NCI-H187 (cell line): ENCODE measurements around the gene MINAR1.

Experiments
- DNase-seq, 2 experiments: peaks; one replicate each; lab custom pipeline; 2025; lab: John Stamatoyannopoulos, UW

Gene MINAR1

GRCh38 chr15:79463043-79463780, 31.1 kb downstream of the MINAR1 start:
- DNase-seq, result no peak

GRCh38 chr15:79463781-79464270, 31.7 kb downstream of the MINAR1 start:
- no peak for DNase-seq

- DNase-seq, result no peak
These were observed 34.4 kb downstream of the MINAR1 start for GRCh38 chr15:79466488-79466887.

DNA sequence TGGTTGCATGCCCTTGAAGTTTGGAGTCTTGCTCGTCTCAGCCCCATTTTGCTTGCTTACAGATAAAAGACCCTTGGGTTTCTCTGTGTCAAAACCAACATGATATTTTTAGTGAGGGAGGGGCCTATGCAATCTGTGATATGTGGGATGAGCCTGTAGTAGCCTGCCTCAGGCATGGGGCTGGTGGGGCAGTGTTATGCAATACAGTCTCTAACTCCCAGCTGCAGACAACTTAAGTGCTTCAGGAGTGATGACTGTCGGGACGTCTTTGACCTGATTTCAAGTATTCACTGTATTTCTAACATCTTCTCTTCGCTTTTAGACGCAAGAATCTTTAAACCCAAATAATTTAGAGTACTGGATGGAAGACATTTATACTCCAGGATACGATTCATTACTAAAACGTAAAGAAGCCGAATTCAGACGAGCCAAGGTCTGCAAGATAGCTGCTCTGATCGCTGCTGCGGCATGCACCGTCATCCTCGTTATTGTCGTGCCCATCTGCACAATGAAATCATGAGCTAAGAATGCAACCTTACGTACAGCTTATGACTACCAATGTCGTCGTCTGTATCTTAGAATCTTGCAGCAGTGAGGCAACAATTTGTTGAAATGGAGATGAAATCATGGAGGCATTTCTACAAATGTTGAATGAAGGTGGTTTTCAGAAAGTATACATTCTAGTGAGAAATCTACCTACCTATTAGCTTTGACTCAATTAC, 35.9 kb downstream of the MINAR1 start:
- DNase-seq, result no peak

GRCh38 chr15:79472446-79472845, 40.3 kb downstream of the MINAR1 start:
- DNase-seq, result no peak

DNA sequence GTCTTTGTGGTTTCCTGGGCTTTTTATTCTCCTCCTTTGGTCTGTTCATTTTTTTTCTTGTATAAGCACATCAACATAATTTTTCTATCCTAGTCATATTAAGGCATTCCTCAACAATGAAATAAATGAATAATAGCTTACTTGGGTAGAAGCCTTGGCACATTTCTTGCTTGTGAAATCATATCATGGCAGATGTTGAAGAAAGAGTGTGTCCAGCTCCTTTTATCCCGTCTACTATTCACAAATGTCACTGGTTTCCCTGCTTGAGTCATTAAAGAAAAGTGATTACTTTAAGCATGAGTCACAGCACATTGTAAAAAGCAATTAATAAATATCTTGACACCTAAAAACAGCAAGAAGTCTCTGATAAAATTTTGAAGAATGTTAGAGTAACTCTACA, 42.1 kb downstream of the MINAR1 start:
- DNase-seq, result no peak

DNA sequence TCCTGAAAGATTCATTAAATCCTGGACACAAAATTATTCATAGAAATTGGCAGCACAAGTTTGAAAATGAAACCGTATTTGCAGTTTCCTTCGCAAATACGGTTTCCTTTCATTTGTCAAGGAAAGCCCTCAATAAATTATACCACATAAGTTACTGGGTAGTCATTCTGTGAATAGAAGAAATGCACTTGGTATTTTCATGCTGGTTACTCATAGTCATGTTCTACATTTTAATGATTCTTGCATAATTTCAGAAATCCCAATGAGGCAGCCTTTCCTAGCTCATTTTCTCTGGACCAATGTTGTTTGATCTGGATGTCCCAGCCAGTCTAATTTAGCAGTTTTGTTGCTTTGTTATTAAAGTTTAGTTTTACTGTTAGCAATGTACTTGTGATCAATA, 43.2 kb downstream of the MINAR1 start:
- DNase-seq, result no peak

DNA sequence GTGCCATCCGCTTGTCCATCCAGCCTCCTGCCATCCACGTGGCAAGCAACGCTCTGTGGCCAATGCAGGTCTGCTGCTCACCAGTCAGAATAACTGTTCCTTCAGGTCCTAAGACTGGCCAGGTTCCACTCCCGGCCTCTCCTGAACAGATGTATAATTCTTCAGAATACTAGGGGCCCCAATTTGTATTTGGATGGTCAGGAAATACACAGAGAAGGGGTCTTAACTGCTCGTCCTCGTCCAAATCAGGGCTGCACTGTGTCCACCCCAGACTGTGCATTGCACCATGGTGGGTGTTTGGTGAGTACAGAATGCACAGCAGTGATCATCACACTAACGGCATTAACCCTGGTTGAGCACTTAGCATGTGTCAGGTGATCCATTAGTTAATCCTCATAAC, 46.0 kb downstream of the MINAR1 start:
- DNase-seq, result no peak

- DNase-seq, result no peak
These were observed 47.5 kb downstream of the MINAR1 start for GRCh38 chr15:79479616-79480015.

- no peak for DNase-seq
These were observed 49.7 kb downstream of the MINAR1 start for GRCh38 chr15:79481793-79482192.
